DMS 273 (cell line): ENCODE data around the gene KLC4.
"Not testable (repeated sequence)": the region's sequence is repeated elsewhere in the genome, so short reads cannot be mapped to it uniquely, and the experiment has no call there.

Source experiments
- DNase-seq: peaks from one replicate; lab custom pipeline; 2025; ENCODE audit not compliant: unreplicated experiment; lab: John Stamatoyannopoulos, UW

The KLC4 gene

GRCh38 chr6:43060755-43061633 is 1.6 kb downstream of the KLC4 start:
- DNase-seq: no peak

- no peak for DNase-seq
These were observed 2.4 kb downstream of the KLC4 start for GRCh38 chr6:43061861-43062260.

- no peak for DNase-seq
These were observed 3.4 kb downstream of the KLC4 start for GRCh38 chr6:43062818-43063217.

GRCh38 chr6:43070028-43070632 is 10.7 kb downstream of the KLC4 start:
- DNase-seq: peak; percentile 72

GRCh38 chr6:43074847-43075669 is 15.6 kb downstream of the KLC4 start:
- no peak for DNase-seq

GRCh38 chr6:43075670-43076463 is 16.4 kb downstream of the KLC4 start, which contains the start of gene PTK7:
Gene PTK7 (plus strand): TSS chr6:43076314. CDS start chr6:43076489, 175 bp downstream.
- DNase-seq: peak; percentile 90

GRCh38 chr6:43076464-43077332 is 17.3 kb downstream of the KLC4 start:
- peak; percentile 80 for DNase-seq

- DNase-seq: no peak
These were observed 17.9 kb downstream of the KLC4 start for GRCh38 chr6:43077333-43077809.

- DNase-seq: peak; percentile 43
These were observed 18.6 kb downstream of the KLC4 start for GRCh38 chr6:43077981-43078511.

- no peak for DNase-seq
These were observed 19.3 kb downstream of the KLC4 start for GRCh38 chr6:43078691-43079090.

- no peak for DNase-seq
These were observed 21.6 kb downstream of the KLC4 start for GRCh38 chr6:43081043-43081442.

GRCh38 chr6:43081922-43082321 is 22.5 kb downstream of the KLC4 start:
- DNase-seq: not testable (repeated sequence)

- DNase-seq: no peak
These were observed 23.6 kb downstream of the KLC4 start for GRCh38 chr6:43082806-43083655.

- DNase-seq: peak; percentile 45
These were observed 26.7 kb downstream of the KLC4 start for GRCh38 chr6:43086022-43086658.

- DNase-seq: no peak
These were observed 29.2 kb downstream of the KLC4 start for GRCh38 chr6:43088654-43089056.

- DNase-seq: no peak
These were observed 30.0 kb downstream of the KLC4 start for GRCh38 chr6:43089467-43089866.

- peak; percentile 51 for DNase-seq
These were observed 30.6 kb downstream of the KLC4 start for GRCh38 chr6:43089874-43090558.
